OCI-LY1 (cell line): Measurements from ENCODE around the gene ATP6V0E1.

Experiments
- CTCF ChIP-seq: fragments of 200-600 bp; sonication (generic), shearing (Covaris generic); IDR thresholded peaks from 2 replicates; pipeline ENCODE4 v1.5.1; 2017; ENCODE audit warnings: mild to moderate bottlenecking, antibody characterized with exemption, low read length, moderate library complexity, mixed read lengths
- EZH2 ChIP-seq: fragments of 200-600 bp; sonication (generic), shearing (Covaris generic); IDR thresholded peaks from 2 replicates; pipeline ENCODE4 v1.8.0; 2017; ENCODE audit warnings: borderline replicate concordance, mixed run types, mild to moderate bottlenecking, antibody characterized with exemption, low read length, moderate library complexity, mixed read lengths

- TF ChIP-seq CTCF = no peak
- no peak for TF ChIP-seq EZH2
These were observed 20.9 kb downstream of the ATP6V0E1 start for GRCh38 chr5:173004447-173004846.
